Left lung (tissue), 10 donors: Measurements from ENCODE around the gene MAST4. TPM values are rescaled to one million over a fixed set of nuclear protein-coding genes. Genes with fewer than 3 reads are reported as not detected.

Experiments
- ATAC-seq: fragments of 200-7000 bp; cut with Tn5 transposase; one replicate; pipeline ENCODE4 v1.9.1; 2020; ENCODE audit warnings: moderate library complexity
- DNase-seq, 4 donors: peaks; one replicate each; pipeline ENCODE4 v3.0.0-alpha.2; 2013 to 2020
- H3K27ac ChIP-seq, 2 donors: fragments of 200-600 bp; sonication (generic) in 1 of 2; one replicate each; pipeline versions ENCODE4 v1.5.0 to v1.8.0; 2020 to 2021
- H3K27me3 ChIP-seq, 2 donors: fragments of 200-600 bp; sonication (generic) in 1 of 2; one replicate each; pipeline versions ENCODE4 v1.5.0 to v1.8.0; 2020 to 2021
- H3K36me3 ChIP-seq, 2 donors: fragments of 200-600 bp; sonication (generic) in 1 of 2; one replicate each; pipeline versions ENCODE4 v1.5.0 to v1.8.0; 2020 to 2021
- H3K4me1 ChIP-seq, 2 donors: fragments of 200-600 bp; one replicate each; pipeline ENCODE4 v1.8.0; 2021
- H3K4me3 ChIP-seq, 2 donors: fragments of 200-600 bp; sonication (generic) in 1 of 2; one replicate each; pipeline versions ENCODE4 v1.5.0 to v1.8.0; 2020 to 2021; ENCODE audit warnings: mild to moderate bottlenecking in 1 of 2
- H3K9me3 ChIP-seq, 2 donors: fragments of 200-600 bp; sonication (generic) in 1 of 2; one replicate each; pipeline versions ENCODE4 v1.5.0 to v1.8.0; 2020 to 2021
- CTCF ChIP-seq, 2 donors: fragments of 200-600 bp; sonication (generic) in 1 of 2; IDR thresholded peaks; one replicate each; pipeline versions ENCODE4 v1.5.0 to v1.8.0; 2021; ENCODE audit warnings: antibody characterized with exemption in 2 of 2
- intact Hi-C, 2 donors: fragments of 100-400 bp; cut with DNase I; formaldehyde crosslinking; loops; one replicate each; pipeline versions ENCODE4 v1.11.2 to v1.14.2; 2022
- polyA plus RNA-seq, 6 donors: library from polyadenylated mRNA; unstranded; fragments of 120-200 nt; gene quantifications; one replicate each; pipeline ENCODE4 v1.2.1, GENCODE V29; 2013; ENCODE audit not compliant: insufficient read length in 6 of 6
- total RNA-seq, 2 donors: library from RNA; stranded (reverse); fragmentation: NEBNext Ultra II Directional; extraction: Animal tissue kit (Norgen Biotek cat#: 25700); gene quantifications; one replicate each; pipeline ENCODE4 v1.2.1, GENCODE V29; 2021
- donor health status: DM: no; HTN: yes; CAD: no.
- donor health status: DM: no; HTN: no; CAD: no.

MAST4 gene
- total and polyA plus RNA-seq, 8 donors = 47.7 to 57.6 (median 53.0) TPM

- Histone ChIP-seq H3K4me3 (no peak overlapping the region), H3K4me1 (peaks cover 0 to 70% of the 10 kb centered on the region in 2 donors), H3K27me3 (no peaks in the 10 kb centered on the region), H3K36me3 (no peaks in the 10 kb centered on the region), H3K27ac (peak overlapping the region; percentile 16 to 79), H3K9me3 (no peaks in the 10 kb centered on the region)
- intact Hi-C loops = loop anchor here in 1 of 2 donors (5.0 kb wide), 2 partner anchors 50 to 395 kb away; no protein-coding TSS in a partner anchor
- no peak for TF ChIP-seq CTCF (IDR thresholded peaks at IDR 0.05)
- ATAC-seq = peak; percentile 84
- peak in 1 of 4 donors; percentile 68 for DNase-seq
These were observed 610.7 kb downstream of the MAST4 start for GRCh38 chr5:67206929-67207328.

DNA sequence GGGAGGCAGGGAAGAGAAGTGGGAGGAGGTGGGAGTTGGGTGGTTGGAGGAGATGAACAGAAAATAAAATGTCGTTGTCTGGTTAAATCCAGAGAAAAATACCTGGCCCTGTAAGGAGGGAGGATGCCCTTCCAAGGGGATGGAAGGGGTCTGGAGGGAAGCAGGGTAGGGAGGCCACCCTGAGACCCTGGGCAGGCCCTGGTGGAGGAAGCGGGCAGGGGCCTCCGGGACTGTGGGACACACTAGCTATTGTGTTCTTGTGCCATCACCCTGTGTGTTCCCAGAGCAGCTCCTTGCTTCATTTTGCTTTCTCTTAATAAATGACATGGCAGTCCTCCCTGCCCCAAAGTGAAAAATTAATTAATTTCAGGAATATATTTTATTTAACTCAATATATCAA, 612.2 kb downstream of the MAST4 start:
- Histone ChIP-seq H3K27me3 (no peaks in the 10 kb centered on the region), H3K27ac (no peak overlapping the region), H3K4me1 (peaks cover 0 to 55% of the 10 kb centered on the region in 2 donors), H3K36me3 (no peaks in the 10 kb centered on the region), H3K4me3 (no peak overlapping the region), H3K9me3 (no peaks in the 10 kb centered on the region)
- ATAC-seq (no peak), DNase-seq (no peak)
- no peak for TF ChIP-seq CTCF (IDR thresholded peaks at IDR 0.05)
- intact Hi-C loops = loop anchor here in 1 of 2 donors (5.0 kb wide), 2 partner anchors 51 to 396 kb away; no protein-coding TSS in a partner anchor

DNA sequence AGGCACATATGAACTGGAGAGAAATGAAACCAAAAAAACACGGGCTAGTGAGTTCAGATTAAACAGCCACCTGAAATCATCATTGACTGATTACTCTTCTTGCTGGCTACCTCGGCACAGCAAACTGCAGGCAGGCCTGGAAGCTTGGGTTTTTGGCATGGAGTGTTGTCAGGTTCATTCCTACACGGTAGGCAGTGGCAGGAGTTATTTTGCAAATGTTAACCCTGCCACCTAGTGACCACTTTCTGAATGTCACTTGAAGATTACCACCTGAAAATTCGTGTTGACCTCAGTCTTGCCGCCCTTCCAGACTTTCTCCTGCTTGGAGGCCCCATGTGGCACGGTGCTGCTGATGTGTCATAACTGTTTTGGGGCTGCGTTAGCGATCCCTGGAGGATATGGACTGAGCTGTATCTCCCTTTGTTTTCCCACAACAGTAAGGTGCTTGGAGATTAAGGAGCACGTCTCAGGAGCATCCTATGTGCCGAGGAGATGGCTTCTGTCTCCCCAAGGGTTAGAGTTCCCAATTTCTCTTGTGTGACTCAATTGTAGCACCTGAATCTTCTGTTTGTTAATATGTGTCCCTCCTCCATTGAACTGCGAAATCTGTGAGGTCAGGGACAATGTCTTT, 613.1 kb downstream of the MAST4 start:
- no peaks in the 10 kb centered on the region for H3K9me3 ChIP-seq
- no peak overlapping the region for H3K4me3 ChIP-seq
- peaks cover 0 to 49% of the 10 kb centered on the region in 2 donors for H3K4me1 ChIP-seq
- no peak overlapping the region for H3K27ac ChIP-seq
- DNase-seq (peak in 2 of 4 donors; percentile 70 to 77), ATAC-seq (peak; percentile 85)
- intact Hi-C loops = loop anchor here in 1 of 2 donors (5.0 kb wide), 2 partner anchors 52 to 397 kb away; no protein-coding TSS in a partner anchor
- H3K27me3 ChIP-seq = no peaks in the 10 kb centered on the region
- peak; percentile 66 to 78 for TF ChIP-seq CTCF (IDR thresholded peaks at IDR 0.05)
- H3K36me3 ChIP-seq = no peaks in the 10 kb centered on the region

GRCh38 chr5:67211926-67212325, 615.7 kb downstream of the MAST4 start:
- no peaks in the 10 kb centered on the region for H3K27me3 ChIP-seq
- H3K36me3 ChIP-seq = no peaks in the 10 kb centered on the region
- intact Hi-C loops = no loop called here
- H3K4me1 ChIP-seq = peaks cover 19 to 47% of the 10 kb centered on the region in 2 donors
- no peak overlapping the region for H3K27ac ChIP-seq
- no peak for DNase-seq
- TF ChIP-seq CTCF (IDR thresholded peaks at IDR 0.05) = no peak
- H3K9me3 ChIP-seq = no peaks in the 10 kb centered on the region
- ATAC-seq = no peak
- H3K4me3 ChIP-seq = no peak overlapping the region

DNA sequence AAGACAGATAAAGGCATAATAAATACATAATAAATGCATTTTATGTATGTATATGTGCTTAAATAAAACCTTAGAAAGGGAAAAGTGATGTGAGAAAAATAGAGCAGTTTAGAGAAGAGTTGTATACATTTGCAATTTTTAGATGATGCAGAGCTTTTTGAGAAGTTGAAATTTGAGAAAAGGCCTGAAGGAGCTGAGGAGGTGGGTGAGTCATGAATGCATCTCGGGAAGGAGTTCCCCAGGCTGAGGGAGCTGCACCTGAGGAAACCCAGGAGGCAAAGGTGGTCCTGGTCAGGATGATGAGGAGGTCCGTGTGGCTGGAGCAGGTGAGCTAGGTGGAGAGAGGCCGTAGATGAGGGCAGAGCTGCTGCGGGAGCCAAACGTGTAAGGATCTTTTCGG, 617.8 kb downstream of the MAST4 start:
- no peaks in the 10 kb centered on the region for H3K36me3 ChIP-seq
- no peaks in the 10 kb centered on the region for H3K27me3 ChIP-seq
- H3K4me3 ChIP-seq = no peak overlapping the region
- intact Hi-C loops = no loop called here
- DNase-seq (no peak), ATAC-seq (no peak)
- TF ChIP-seq CTCF (IDR thresholded peaks at IDR 0.05) = no peak
- H3K27ac ChIP-seq = no peak overlapping the region
- H3K4me1 ChIP-seq = peaks cover 19 to 29% of the 10 kb centered on the region in 2 donors
- no peaks in the 10 kb centered on the region for H3K9me3 ChIP-seq
